Activated B cell treated with CpG ODN at 0.5 μM for 24 hours (primary cell): ENCODE measurements around the gene ZC3H12A. TPM values are rescaled to one million over a fixed set of nuclear protein-coding genes. Genes with fewer than 3 reads are reported as not detected.

Experiments used
- ATAC-seq: fragments of 200-7000 bp; cut with Tn5 transposase; one replicate; pipeline ENCODE4 v1.10.0; 2021; ENCODE audit warnings: low read depth, mild to moderate bottlenecking, moderate library complexity
- CTCF ChIA-PET: fragments of 350-600 bp; sonication (Branson Sonifier 250); formaldehyde crosslinking; loops from one replicate; lab custom pipeline; 2021; ENCODE audit warnings: antibody characterized with exemption; lab: Charles Lee
- POLR2A ChIA-PET: fragments of 350-600 bp; sonication (Branson Sonifier 250); formaldehyde crosslinking; loops from one replicate; lab custom pipeline; 2021; ENCODE audit warnings: antibody characterized with exemption; lab: Charles Lee
- DNase-seq: peaks from one replicate; pipeline ENCODE4 v3.0.0; 2022
- H3K27ac Mint-ChIP-seq: one replicate; pipeline ENCODE4 v1.8.0; 2020; ENCODE audit warnings: mixed read lengths
- H3K27me3 Mint-ChIP-seq: one replicate; pipeline ENCODE4 v1.8.0; 2021; ENCODE audit warnings: mixed read lengths
- H3K36me3 Mint-ChIP-seq: one replicate; pipeline ENCODE4 v1.8.0; 2021; ENCODE audit warnings: low read depth, mixed read lengths
- H3K4me1 Mint-ChIP-seq: one replicate; pipeline ENCODE4 v1.8.0; 2021; ENCODE audit warnings: mixed read lengths
- H3K4me3 Mint-ChIP-seq: one replicate; pipeline ENCODE4 v1.8.0; 2020; ENCODE audit warnings: mild to moderate bottlenecking, mixed read lengths
- H3K9me3 Mint-ChIP-seq: one replicate; pipeline ENCODE4 v1.8.0; 2020; ENCODE audit warnings: mixed read lengths
- intact Hi-C: fragments of 100-400 bp; cut with micrococcal nuclease; formaldehyde crosslinking; loops from one replicate; pipeline ENCODE4 v1.15.1; 2024
- total RNA-seq: library from RNA; stranded (reverse); gene quantifications from 2 replicates; pipeline ENCODE4 v1.2.3, GENCODE V29; 2022
- TF ChIP-seq, protein P1 (sequence below): fragments of 200-600 bp; IDR thresholded peaks from one replicate; pipeline ENCODE4 v1.8.0; 2022; ENCODE audit warnings: antibody characterized with exemption, mild to moderate bottlenecking

ZC3H12A gene
- total RNA-seq, 1 donor from 2014 or later: 145 TPM

- no peak for DNase-seq
- CTCF ChIA-PET: interaction anchor here (0.5 kb wide), 1 partner anchor 81 kb away, joined by 3 read pairs; no protein-coding TSS in a partner anchor
These were observed 7.1 kb downstream of the ZC3H12A start for GRCh38 chr1:37481289-37482003.

GRCh38 chr1:37482004-37482785 lies 7.8 kb downstream of the ZC3H12A start:
- CTCF ChIA-PET: interaction anchor here (0.5 kb wide), 1 partner anchor 80 kb away, joined by 3 read pairs; no protein-coding TSS in a partner anchor
- Mint-ChIP-seq H3K36me3 (peaks cover 73% of the 10 kb centered on the region), H3K4me3 (no peak overlapping the region), H3K27ac (peak overlapping the region; percentile 70), H3K27me3 (no peaks in the 10 kb centered on the region), H3K9me3 (no peaks in the 10 kb centered on the region), H3K4me1 (peaks cover 68% of the 10 kb centered on the region)
- ATAC-seq (no peak), DNase-seq (no peak)
- POLR2A ChIA-PET: interaction anchor here (0.6 to 0.9 kb wide), 2 partner anchors 10 to 12 kb away, joined by 3 to 4 read pairs; no protein-coding TSS in a partner anchor
- TF ChIP-seq, protein P1, sequence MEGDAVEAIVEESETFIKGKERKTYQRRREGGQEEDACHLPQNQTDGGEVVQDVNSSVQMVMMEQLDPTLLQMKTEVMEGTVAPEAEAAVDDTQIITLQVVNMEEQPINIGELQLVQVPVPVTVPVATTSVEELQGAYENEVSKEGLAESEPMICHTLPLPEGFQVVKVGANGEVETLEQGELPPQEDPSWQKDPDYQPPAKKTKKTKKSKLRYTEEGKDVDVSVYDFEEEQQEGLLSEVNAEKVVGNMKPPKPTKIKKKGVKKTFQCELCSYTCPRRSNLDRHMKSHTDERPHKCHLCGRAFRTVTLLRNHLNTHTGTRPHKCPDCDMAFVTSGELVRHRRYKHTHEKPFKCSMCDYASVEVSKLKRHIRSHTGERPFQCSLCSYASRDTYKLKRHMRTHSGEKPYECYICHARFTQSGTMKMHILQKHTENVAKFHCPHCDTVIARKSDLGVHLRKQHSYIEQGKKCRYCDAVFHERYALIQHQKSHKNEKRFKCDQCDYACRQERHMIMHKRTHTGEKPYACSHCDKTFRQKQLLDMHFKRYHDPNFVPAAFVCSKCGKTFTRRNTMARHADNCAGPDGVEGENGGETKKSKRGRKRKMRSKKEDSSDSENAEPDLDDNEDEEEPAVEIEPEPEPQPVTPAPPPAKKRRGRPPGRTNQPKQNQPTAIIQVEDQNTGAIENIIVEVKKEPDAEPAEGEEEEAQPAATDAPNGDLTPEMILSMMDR: no peak
- intact Hi-C loops: no loop called here

More at GRCh38 chr1:37481289-37482003, 7.1 kb downstream of the ZC3H12A start:
- Mint-ChIP-seq H3K36me3 (peaks cover 80% of the 10 kb centered on the region), H3K9me3 (no peaks in the 10 kb centered on the region), H3K4me3 (no peak overlapping the region), H3K27ac (peak overlapping the region; percentile 92), H3K4me1 (peaks cover 65% of the 10 kb centered on the region), H3K27me3 (no peaks in the 10 kb centered on the region)
- intact Hi-C loops: no loop called here
- TF ChIP-seq, protein P1: no peak
- POLR2A ChIA-PET: interaction anchor here (0.6 to 0.9 kb wide), 3 partner anchors 9 to 37 kb away, joined by 3 to 4 read pairs (median 3); no protein-coding TSS in a partner anchor
- ATAC-seq: no peak

DNA sequence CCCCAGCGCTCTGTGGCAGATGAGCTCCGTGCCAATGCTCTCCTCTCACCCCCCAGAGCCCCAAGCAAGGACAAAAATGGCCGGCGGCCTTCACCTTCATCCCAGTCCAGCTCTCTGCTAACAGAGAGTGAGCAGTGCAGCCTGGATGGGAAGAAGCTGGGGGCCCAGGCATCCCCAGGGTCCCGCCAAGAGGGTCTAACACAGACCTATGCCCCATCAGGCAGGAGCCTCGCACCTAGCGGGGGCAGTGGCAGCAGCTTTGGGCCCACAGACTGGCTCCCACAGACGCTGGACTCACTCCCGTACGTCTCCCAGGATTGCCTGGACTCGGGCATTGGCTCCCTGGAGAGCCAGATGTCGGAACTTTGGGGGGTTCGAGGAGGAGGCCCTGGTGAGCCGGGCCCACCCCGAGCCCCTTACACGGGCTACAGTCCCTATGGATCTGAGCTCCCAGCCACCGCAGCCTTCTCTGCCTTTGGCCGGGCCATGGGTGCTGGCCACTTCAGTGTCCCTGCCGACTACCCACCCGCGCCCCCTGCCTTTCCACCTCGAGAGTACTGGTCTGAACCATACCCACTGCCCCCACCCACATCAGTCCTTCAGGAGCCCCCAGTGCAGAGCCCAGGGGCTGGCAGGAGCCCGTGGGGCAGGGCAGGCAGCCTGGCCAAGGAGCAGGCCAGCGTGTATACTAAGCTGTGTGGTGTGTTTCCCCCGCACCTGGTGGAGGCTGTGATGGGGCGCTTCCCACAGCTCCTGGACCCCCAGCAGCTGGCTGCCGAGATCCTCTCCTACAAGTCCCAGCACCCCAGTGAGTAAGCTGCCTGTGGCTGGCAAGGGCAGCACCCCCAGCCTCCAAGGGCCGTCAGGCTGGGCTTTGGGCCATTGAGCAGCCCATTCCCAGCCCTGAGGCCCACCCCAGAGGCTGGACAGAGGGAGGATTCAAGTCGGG lies 8.7 kb downstream of the ZC3H12A start:
- Mint-ChIP-seq H3K27me3 (no peaks in the 10 kb centered on the region), H3K4me1 (peaks cover 65% of the 10 kb centered on the region), H3K36me3 (peaks cover 67% of the 10 kb centered on the region), H3K9me3 (no peaks in the 10 kb centered on the region), H3K27ac (peak overlapping the region; percentile 68), H3K4me3 (no peak overlapping the region)
- no peak for ATAC-seq
- intact Hi-C loops: no loop called here
- TF ChIP-seq, protein P1: no peak
- CTCF ChIA-PET: no interaction called here
- POLR2A ChIA-PET: interaction anchor here (0.6 kb wide), 1 partner anchor 1249 kb away, joined by 3 read pairs; no protein-coding TSS in a partner anchor
- no peak for DNase-seq

GRCh38 chr1:37483785-37484184 lies 9.4 kb downstream of the ZC3H12A start:
- Mint-ChIP-seq H3K36me3 (peaks cover 66% of the 10 kb centered on the region), H3K27ac (peak overlapping the region; percentile 68), H3K27me3 (no peaks in the 10 kb centered on the region), H3K4me3 (no peak overlapping the region), H3K9me3 (no peaks in the 10 kb centered on the region), H3K4me1 (peaks cover 58% of the 10 kb centered on the region)
- ATAC-seq (no peak), DNase-seq (no peak)
- intact Hi-C loops: no loop called here
- ChIA-PET CTCF (interaction anchor here (4.9 kb wide), 1 partner anchor 27 kb away, joined by 261 read pairs; no protein-coding TSS in a partner anchor), POLR2A (interaction anchor here (4.5 kb wide), 1 partner anchor 8 kb away, joined by 132 read pairs; the partner anchor contains the start of gene ZC3H12A)
- TF ChIP-seq, protein P1: no peak
